Measurements from ENCODE around the gene DHX29. TPM values are rescaled to one million over a fixed set of nuclear protein-coding genes. Genes with fewer than 3 reads are reported as not detected.

The DHX29 gene
- total and polyA plus RNA-seq, 2 donors (not counting 1 experiment from before 2014, with no cell fraction given), result 8.1 to 38.5 TPM

GRCh38 chr5:55232985-55233928 is 74.2 kb downstream of the DHX29 start, which contains the start of gene CCNO:
Gene CCNO, minus strand, starts transcription at chr5:55233608. Its CDS starts 85 bp downstream, at chr5:55233523.
- no peaks in the 10 kb centered on the region for H3K79me2 ChIP-seq (ENCODE audit: control insufficient read depth, insufficient read depth, low read length)
- peak; percentile 52 to 78 for DNase-seq (ENCODE audit: low read depth in 2 of 2)
- peak within 1 kb of the TSS; percentile 46 for H3K4me2 ChIP-seq (ENCODE audit: extremely low read depth, insufficient read depth, low read length)
- peak within 1 kb of the TSS; percentile 23 for H2AFZ ChIP-seq (ENCODE audit: low read length)
- TF ChIP-seq EZH2 (IDR thresholded peaks at IDR 0.05; ENCODE audit: low read length, missing control alignments), result peak; percentile 25
- TF ChIP-seq, protein P1, sequence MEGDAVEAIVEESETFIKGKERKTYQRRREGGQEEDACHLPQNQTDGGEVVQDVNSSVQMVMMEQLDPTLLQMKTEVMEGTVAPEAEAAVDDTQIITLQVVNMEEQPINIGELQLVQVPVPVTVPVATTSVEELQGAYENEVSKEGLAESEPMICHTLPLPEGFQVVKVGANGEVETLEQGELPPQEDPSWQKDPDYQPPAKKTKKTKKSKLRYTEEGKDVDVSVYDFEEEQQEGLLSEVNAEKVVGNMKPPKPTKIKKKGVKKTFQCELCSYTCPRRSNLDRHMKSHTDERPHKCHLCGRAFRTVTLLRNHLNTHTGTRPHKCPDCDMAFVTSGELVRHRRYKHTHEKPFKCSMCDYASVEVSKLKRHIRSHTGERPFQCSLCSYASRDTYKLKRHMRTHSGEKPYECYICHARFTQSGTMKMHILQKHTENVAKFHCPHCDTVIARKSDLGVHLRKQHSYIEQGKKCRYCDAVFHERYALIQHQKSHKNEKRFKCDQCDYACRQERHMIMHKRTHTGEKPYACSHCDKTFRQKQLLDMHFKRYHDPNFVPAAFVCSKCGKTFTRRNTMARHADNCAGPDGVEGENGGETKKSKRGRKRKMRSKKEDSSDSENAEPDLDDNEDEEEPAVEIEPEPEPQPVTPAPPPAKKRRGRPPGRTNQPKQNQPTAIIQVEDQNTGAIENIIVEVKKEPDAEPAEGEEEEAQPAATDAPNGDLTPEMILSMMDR (conservative IDR thresholded peaks at IDR 0.05 in 1 of 2, IDR thresholded peaks at IDR 0.05 in 1 of 2; ENCODE audit: low read depth in 1 of 2, low read length in 2 of 2), result no peak
- no peaks in the 10 kb centered on the region for H4K20me1 ChIP-seq (ENCODE audit: control insufficient read depth, extremely low read depth, insufficient read depth, low read length)
- no peak within 1 kb of the TSS for H3K9ac ChIP-seq (ENCODE audit: insufficient read depth, low read length)
- H3K4me3 ChIP-seq (replicated peaks in 1 of 4; ENCODE audit: control extremely low read depth in 1 of 4, insufficient read depth in 1 of 4, low read depth in 3 of 4, low read length in 4 of 4), result peak within 1 kb of the TSS; percentile 41 to 57 (median 48)
- peaks cover 53% of the 10 kb centered on the region for H3K27me3 ChIP-seq (ENCODE audit: control insufficient read depth, insufficient read depth, low read length)
- H3K27ac ChIP-seq (ENCODE audit: insufficient read depth, low read length), result no peak within 1 kb of the TSS
- no peaks in the 10 kb centered on the region for H3K9me3 ChIP-seq (ENCODE audit: control insufficient read depth, insufficient read depth, low read depth, low read length)
- H3K4me1 ChIP-seq (ENCODE audit: control insufficient read depth, extremely low read depth, insufficient read depth, low read length), result peaks cover 2% of the 10 kb centered on the region
- no peaks in the 10 kb centered on the region for H3K36me3 ChIP-seq (ENCODE audit: control insufficient read depth, insufficient read depth, low read length)

DNA sequence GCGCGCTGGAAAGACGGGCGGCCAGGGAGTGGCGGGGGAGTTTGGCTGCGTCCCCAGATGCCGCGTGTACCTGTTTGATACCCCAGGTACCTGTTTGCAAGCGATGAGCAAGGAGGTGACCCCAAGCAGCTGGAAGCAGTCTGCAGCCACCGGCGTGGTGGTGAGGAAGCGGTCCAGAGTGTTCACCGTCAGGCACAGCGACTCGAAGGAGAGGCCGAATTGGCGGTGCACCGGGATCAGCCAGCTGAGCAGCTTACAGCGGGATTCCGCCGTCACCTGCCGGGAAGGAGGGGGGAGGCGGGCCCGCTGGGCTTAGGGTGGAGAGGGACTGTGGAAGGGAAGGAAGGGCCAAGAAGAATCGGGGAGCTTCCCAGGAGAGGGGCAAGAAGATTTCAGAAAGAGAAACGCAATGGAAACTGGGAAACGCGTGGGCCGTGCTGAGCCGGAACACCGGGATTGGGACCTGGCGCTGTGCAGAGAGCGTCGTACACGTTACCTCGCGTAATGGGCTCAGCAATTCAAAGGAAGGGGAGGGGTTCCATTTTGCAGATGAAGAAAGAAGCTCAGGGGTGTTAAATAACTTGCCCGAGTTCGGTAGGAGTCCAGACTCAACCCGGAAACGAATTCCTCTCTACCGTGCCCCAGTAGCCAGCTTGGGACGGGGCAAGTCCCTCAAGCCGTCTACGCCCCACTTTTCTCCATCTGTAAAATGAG is 75.1 kb downstream of the DHX29 start:
- peak; percentile 95 for TF ChIP-seq EZH2 (IDR thresholded peaks at IDR 0.05; ENCODE audit: low read length, missing control alignments)
- TF ChIP-seq, protein P1 (conservative IDR thresholded peaks at IDR 0.05 in 1 of 2, IDR thresholded peaks at IDR 0.05 in 1 of 2; ENCODE audit: low read depth in 1 of 2, low read length in 2 of 2), result no peak
- H3K4me2 ChIP-seq (ENCODE audit: extremely low read depth, insufficient read depth, low read length), result peak overlapping the region; percentile 46
- no peaks in the 10 kb centered on the region for H3K36me3 ChIP-seq (ENCODE audit: control insufficient read depth, insufficient read depth, low read length)
- peaks cover 60% of the 10 kb centered on the region for H3K27me3 ChIP-seq (ENCODE audit: control insufficient read depth, insufficient read depth, low read length)
- H4K20me1 ChIP-seq (ENCODE audit: control insufficient read depth, extremely low read depth, insufficient read depth, low read length), result no peaks in the 10 kb centered on the region
- H3K79me2 ChIP-seq (ENCODE audit: control insufficient read depth, insufficient read depth, low read length), result no peaks in the 10 kb centered on the region
- H3K27ac ChIP-seq (ENCODE audit: insufficient read depth, low read length), result no peak overlapping the region
- peak overlapping the region; percentile 3 for H2AFZ ChIP-seq (ENCODE audit: low read length)
- H3K4me1 ChIP-seq (ENCODE audit: control insufficient read depth, extremely low read depth, insufficient read depth, low read length), result peaks cover 2% of the 10 kb centered on the region
- peak in 1 of 2 donors; percentile 13 for DNase-seq (ENCODE audit: low read depth in 2 of 2)
- no peak overlapping the region for H3K9ac ChIP-seq (ENCODE audit: insufficient read depth, low read length)
- H3K4me3 ChIP-seq (replicated peaks in 1 of 4; ENCODE audit: control extremely low read depth in 1 of 4, insufficient read depth in 1 of 4, low read depth in 3 of 4, low read length in 4 of 4), result peak overlapping the region; percentile 41 to 57 (median 48)
- no peaks in the 10 kb centered on the region for H3K9me3 ChIP-seq (ENCODE audit: control insufficient read depth, insufficient read depth, low read depth, low read length)

- Histone ChIP-seq H3K9ac (ENCODE audit: insufficient read depth, low read length) (no peak overlapping the region), H3K4me2 (ENCODE audit: extremely low read depth, insufficient read depth, low read length) (peak overlapping the region; percentile 75), H3K27ac (ENCODE audit: insufficient read depth, low read length) (no peak overlapping the region), H3K4me3 (replicated peaks in 1 of 4; ENCODE audit: control extremely low read depth in 1 of 4, insufficient read depth in 1 of 4, low read depth in 3 of 4, low read length in 4 of 4) (no peak overlapping the region), H3K4me1 (ENCODE audit: control insufficient read depth, extremely low read depth, insufficient read depth, low read length) (peaks cover 2% of the 10 kb centered on the region), H2AFZ (ENCODE audit: low read length) (no peak overlapping the region), H3K27me3 (ENCODE audit: control insufficient read depth, insufficient read depth, low read length) (peaks cover 63% of the 10 kb centered on the region), H3K79me2 (ENCODE audit: control insufficient read depth, insufficient read depth, low read length) (no peaks in the 10 kb centered on the region), H3K36me3 (ENCODE audit: control insufficient read depth, insufficient read depth, low read length) (no peaks in the 10 kb centered on the region), H4K20me1 (ENCODE audit: control insufficient read depth, extremely low read depth, insufficient read depth, low read length) (no peaks in the 10 kb centered on the region), H3K9me3 (ENCODE audit: control insufficient read depth, insufficient read depth, low read depth, low read length) (no peaks in the 10 kb centered on the region)
- TF ChIP-seq, protein P1 (conservative IDR thresholded peaks at IDR 0.05 in 1 of 2, IDR thresholded peaks at IDR 0.05 in 1 of 2; ENCODE audit: low read depth in 1 of 2, low read length in 2 of 2), result no peak
- TF ChIP-seq EZH2 (IDR thresholded peaks at IDR 0.05; ENCODE audit: low read length, missing control alignments), result no peak
- DNase-seq (ENCODE audit: low read depth in 2 of 2), result peak in 1 of 2 donors; percentile 45
These were observed 75.6 kb downstream of the DHX29 start for GRCh38 chr5:55231919-55232270.
